ENCODE results near the gene INSYN2B. TPM values are rescaled to one million over a fixed set of nuclear protein-coding genes. Genes with fewer than 3 reads are reported as not detected.

Gene INSYN2B
- total and polyA plus RNA-seq, 2 donors (not counting 1 experiment from before 2014, with no cell fraction given): not detected

GRCh38 chr5:169876386-169876785 lies 103.9 kb downstream of the INSYN2B start:
- Histone ChIP-seq H3K4me2 (replicated peaks; ENCODE audit: low read depth, low read length, poor library complexity, severe bottlenecking) (no peak overlapping the region), H3K36me3 (replicated peaks in 1 of 2; ENCODE audit: control extremely low read depth in 1 of 2, control insufficient read depth in 1 of 2, extremely low read depth in 1 of 2, insufficient read depth in 2 of 2, low read length in 1 of 2) (peaks cover 10 to 14% of the 10 kb centered on the region in 2 experiments), H3K27ac (ENCODE audit: low read length in 2 of 2) (no peak overlapping the region), H3K27me3 (replicated peaks in 1 of 4; ENCODE audit: control extremely low read depth in 1 of 4, control insufficient read depth in 3 of 4, insufficient read depth in 4 of 4, low read length in 3 of 4) (no peaks in the 10 kb centered on the region), H4K20me1 (ENCODE audit: control insufficient read depth, insufficient read depth, low read length, poor library complexity, severe bottlenecking) (peaks cover 4% of the 10 kb centered on the region), H3K4me3 (ENCODE audit: control extremely low read depth in 1 of 5, extremely low read depth in 1 of 5, insufficient read depth in 1 of 5, low read depth in 2 of 5, low read length in 4 of 5) (no peak overlapping the region), H3K79me2 (ENCODE audit: control insufficient read depth, insufficient read depth, low read length) (peaks cover 8% of the 10 kb centered on the region), H2AFZ (ENCODE audit: insufficient read depth, low read depth, low read length, poor library complexity, severe bottlenecking) (no peak overlapping the region), H3K4me1 (ENCODE audit: control insufficient read depth in 2 of 2, insufficient read depth in 2 of 2, low read length in 2 of 2) (peaks cover 0 to 19% of the 10 kb centered on the region in 2 donors), H3K9ac (ENCODE audit: low read length) (no peak overlapping the region), H3K9me3 (ENCODE audit: control extremely low read depth in 1 of 3, control insufficient read depth in 2 of 3, insufficient read depth in 1 of 3, low read length in 2 of 3) (no peaks in the 10 kb centered on the region)
- Mint-ChIP-seq H3K4me1 (peaks cover 25% of the 10 kb centered on the region), H3K27me3 (no peaks in the 10 kb centered on the region), H3K9me3 (ENCODE audit: insufficient read depth) (no peaks in the 10 kb centered on the region), H3K27ac (no peak overlapping the region), H3K4me3 (no peak overlapping the region)
- CTCF ChIA-PET: no interaction called here
- POLR2A ChIA-PET: no interaction called here
- no CpG with 5 or more reads among the region's 1 CpG for WGBS (ENCODE audit: insufficient coverage)
- no peak for ATAC-seq (ENCODE audit: low read depth)
- intact Hi-C loops (cut with micrococcal nuclease): no loop called here
- no peak for DNase-seq
- no peak for TF ChIP-seq EZH2 (IDR thresholded peaks at IDR 0.05; ENCODE audit: borderline replicate concordance, insufficient read depth, low read depth, low read length, poor library complexity, severe bottlenecking)
- TF ChIP-seq CTCF (IDR thresholded peaks at IDR 0.05): no peak

- H3K4me3 ChIP-seq (ENCODE audit: control extremely low read depth in 1 of 5, extremely low read depth in 1 of 5, insufficient read depth in 1 of 5, low read depth in 2 of 5, low read length in 4 of 5): no peak overlapping the region
- H3K36me3 ChIP-seq (replicated peaks in 1 of 2; ENCODE audit: control extremely low read depth in 1 of 2, control insufficient read depth in 1 of 2, extremely low read depth in 1 of 2, insufficient read depth in 2 of 2, low read length in 1 of 2): peaks cover 10 to 16% of the 10 kb centered on the region in 2 experiments
- Mint-ChIP-seq H3K27ac (no peak overlapping the region), H3K27me3 (no peaks in the 10 kb centered on the region), H3K4me3 (no peak overlapping the region), H3K9me3 (ENCODE audit: insufficient read depth) (no peaks in the 10 kb centered on the region), H3K4me1 (peaks cover 20% of the 10 kb centered on the region)
- intact Hi-C loops (cut with micrococcal nuclease): no loop called here
- no peak overlapping the region for H3K27ac ChIP-seq (ENCODE audit: low read length in 2 of 2)
- no peak overlapping the region for H3K4me2 ChIP-seq (replicated peaks; ENCODE audit: low read depth, low read length, poor library complexity, severe bottlenecking)
- H2AFZ ChIP-seq (ENCODE audit: insufficient read depth, low read depth, low read length, poor library complexity, severe bottlenecking): no peak overlapping the region
- peaks cover 5% of the 10 kb centered on the region for H4K20me1 ChIP-seq (ENCODE audit: control insufficient read depth, insufficient read depth, low read length, poor library complexity, severe bottlenecking)
- no peaks in the 10 kb centered on the region for H3K27me3 ChIP-seq (replicated peaks in 1 of 4; ENCODE audit: control extremely low read depth in 1 of 4, control insufficient read depth in 3 of 4, insufficient read depth in 4 of 4, low read length in 3 of 4)
- peaks cover 0 to 16% of the 10 kb centered on the region in 2 donors for H3K4me1 ChIP-seq (ENCODE audit: control insufficient read depth in 2 of 2, insufficient read depth in 2 of 2, low read length in 2 of 2)
- H3K9ac ChIP-seq (ENCODE audit: low read length): no peak overlapping the region
- DNase-seq (no peak), ATAC-seq (ENCODE audit: low read depth) (no peak)
- POLR2A ChIA-PET: no interaction called here
- no peaks in the 10 kb centered on the region for H3K9me3 ChIP-seq (ENCODE audit: control extremely low read depth in 1 of 3, control insufficient read depth in 2 of 3, insufficient read depth in 1 of 3, low read length in 2 of 3)
- CTCF ChIA-PET: no interaction called here
- peaks cover 6% of the 10 kb centered on the region for H3K79me2 ChIP-seq (ENCODE audit: control insufficient read depth, insufficient read depth, low read length)
- 89% methylated on average over 2 of the region's 4 CpGs for WGBS (ENCODE audit: insufficient coverage)
- TF ChIP-seq EZH2 (IDR thresholded peaks at IDR 0.05; ENCODE audit: borderline replicate concordance, insufficient read depth, low read depth, low read length, poor library complexity, severe bottlenecking) (no peak), CTCF (IDR thresholded peaks at IDR 0.05) (no peak)
Measured at GRCh38 chr5:169875731-169876130, 104.6 kb downstream of the INSYN2B start.

Data from B cell (primary cell).